ENCODE measurements around the gene RPL37A. TPM values are rescaled to one million over a fixed set of nuclear protein-coding genes. Genes with fewer than 3 reads are reported as not detected.
"Not testable (repeated sequence)": the region's sequence is repeated elsewhere in the genome, so short reads cannot be mapped to it uniquely, and the experiment has no call there.

The RPL37A gene
- total RNA-seq, 2 donors from 2014 or later = 452 to 1,069 TPM

DNA sequence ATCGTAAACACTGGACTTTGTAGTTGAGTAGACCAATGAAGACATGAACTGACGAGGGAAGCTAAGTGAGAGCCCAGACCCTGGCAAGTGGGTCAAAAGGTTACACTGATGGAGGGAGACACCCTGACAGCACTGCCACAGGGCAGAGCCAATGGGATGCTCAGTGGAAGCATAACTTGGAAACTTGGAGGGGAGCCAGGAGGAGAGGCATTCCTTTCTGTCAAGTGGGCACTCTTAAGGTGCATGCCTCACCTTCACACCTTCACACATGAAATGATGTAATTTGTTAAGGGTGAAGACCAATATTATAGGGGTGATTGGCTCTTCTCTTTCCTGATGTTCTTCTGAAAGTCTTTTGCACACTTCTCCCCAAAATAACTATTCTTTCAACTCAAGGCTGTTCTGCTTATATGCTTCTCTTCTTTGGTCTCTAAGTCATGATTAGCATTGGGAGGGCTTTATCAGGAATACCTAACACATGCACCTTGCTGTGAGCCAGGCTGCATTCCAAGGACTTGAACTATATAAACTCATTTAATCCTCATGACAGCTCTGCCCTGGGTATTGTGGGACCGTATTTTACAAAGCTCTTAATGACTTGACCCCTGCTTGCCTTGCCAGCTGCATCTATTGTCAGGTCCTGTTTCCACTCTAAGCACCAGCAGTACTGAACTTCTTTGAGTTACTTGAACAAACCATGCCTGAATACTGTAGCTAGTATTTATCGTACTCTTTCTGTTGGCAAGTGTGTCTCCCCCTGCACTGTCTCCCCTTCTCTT lies 19.0 kb downstream of the RPL37A start:
- no peak overlapping the region for H3K4me3 ChIP-seq
- H3K4me1 ChIP-seq = no peaks in the 10 kb centered on the region
- H3K27me3 ChIP-seq = no peaks in the 10 kb centered on the region
- intact Hi-C loops (cut with DNase I) = loop anchor here (5.0 kb wide), 1 partner anchor 150 kb away; no protein-coding TSS in a partner anchor
- WGBS, 2 donors = 79 to 85% methylated on average over 4 of the region's 4 CpGs
- H3K36me3 ChIP-seq (replicated peaks in 1 of 2; ENCODE audit: insufficient read depth in 1 of 2, low read depth in 2 of 2) = no peaks in the 10 kb centered on the region
- ATAC-seq (no peak), DNase-seq (no peak)
- H3K9me3 ChIP-seq = no peaks in the 10 kb centered on the region
- TF ChIP-seq, protein P1, sequence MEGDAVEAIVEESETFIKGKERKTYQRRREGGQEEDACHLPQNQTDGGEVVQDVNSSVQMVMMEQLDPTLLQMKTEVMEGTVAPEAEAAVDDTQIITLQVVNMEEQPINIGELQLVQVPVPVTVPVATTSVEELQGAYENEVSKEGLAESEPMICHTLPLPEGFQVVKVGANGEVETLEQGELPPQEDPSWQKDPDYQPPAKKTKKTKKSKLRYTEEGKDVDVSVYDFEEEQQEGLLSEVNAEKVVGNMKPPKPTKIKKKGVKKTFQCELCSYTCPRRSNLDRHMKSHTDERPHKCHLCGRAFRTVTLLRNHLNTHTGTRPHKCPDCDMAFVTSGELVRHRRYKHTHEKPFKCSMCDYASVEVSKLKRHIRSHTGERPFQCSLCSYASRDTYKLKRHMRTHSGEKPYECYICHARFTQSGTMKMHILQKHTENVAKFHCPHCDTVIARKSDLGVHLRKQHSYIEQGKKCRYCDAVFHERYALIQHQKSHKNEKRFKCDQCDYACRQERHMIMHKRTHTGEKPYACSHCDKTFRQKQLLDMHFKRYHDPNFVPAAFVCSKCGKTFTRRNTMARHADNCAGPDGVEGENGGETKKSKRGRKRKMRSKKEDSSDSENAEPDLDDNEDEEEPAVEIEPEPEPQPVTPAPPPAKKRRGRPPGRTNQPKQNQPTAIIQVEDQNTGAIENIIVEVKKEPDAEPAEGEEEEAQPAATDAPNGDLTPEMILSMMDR (IDR thresholded peaks at IDR 0.05) = no peak
- TF ChIP-seq POLR2A (IDR thresholded peaks at IDR 0.05) = no peak
- no peak overlapping the region for H3K27ac ChIP-seq

DNA sequence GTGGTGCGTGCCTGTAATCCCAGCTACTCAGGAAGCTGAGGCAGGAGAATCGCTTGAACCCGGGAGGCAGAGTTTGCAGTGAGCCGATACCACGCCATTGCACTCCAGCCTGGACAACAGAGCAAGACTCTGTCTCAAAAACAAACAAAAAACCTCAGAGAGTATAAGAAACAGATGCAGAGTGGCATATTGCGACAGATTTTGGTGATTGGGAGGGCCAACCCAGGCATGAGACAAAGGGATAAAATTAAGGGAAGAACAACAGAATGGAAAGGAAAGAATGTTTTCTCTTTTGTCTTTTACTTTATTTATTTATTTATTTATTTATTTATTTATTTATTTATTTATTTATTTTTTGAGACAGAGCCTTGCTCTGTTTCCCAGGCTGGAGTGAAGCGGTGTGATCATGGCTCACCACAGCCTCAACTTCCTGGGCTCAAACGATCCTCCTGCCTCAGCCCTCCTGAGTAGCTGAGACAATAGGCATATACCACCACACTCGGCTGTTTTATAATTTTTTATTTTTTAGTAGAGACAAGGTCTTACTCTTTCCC lies 20.0 kb downstream of the RPL37A start:
- ATAC-seq; H3K9me3 ChIP-seq; DNase-seq; H3K27me3 ChIP-seq; H3K27ac ChIP-seq; H3K4me3 ChIP-seq; H3K36me3 ChIP-seq (replicated peaks in 1 of 2; ENCODE audit: insufficient read depth in 1 of 2, low read depth in 2 of 2); H3K4me1 ChIP-seq: not testable (repeated sequence)
- 81% methylated on average over 9 of the region's 9 CpGs for WGBS, 2 donors
- intact Hi-C loops (cut with DNase I) = loop anchor here (5.0 kb wide), 1 partner anchor 149 kb away; no protein-coding TSS in a partner anchor

DNA sequence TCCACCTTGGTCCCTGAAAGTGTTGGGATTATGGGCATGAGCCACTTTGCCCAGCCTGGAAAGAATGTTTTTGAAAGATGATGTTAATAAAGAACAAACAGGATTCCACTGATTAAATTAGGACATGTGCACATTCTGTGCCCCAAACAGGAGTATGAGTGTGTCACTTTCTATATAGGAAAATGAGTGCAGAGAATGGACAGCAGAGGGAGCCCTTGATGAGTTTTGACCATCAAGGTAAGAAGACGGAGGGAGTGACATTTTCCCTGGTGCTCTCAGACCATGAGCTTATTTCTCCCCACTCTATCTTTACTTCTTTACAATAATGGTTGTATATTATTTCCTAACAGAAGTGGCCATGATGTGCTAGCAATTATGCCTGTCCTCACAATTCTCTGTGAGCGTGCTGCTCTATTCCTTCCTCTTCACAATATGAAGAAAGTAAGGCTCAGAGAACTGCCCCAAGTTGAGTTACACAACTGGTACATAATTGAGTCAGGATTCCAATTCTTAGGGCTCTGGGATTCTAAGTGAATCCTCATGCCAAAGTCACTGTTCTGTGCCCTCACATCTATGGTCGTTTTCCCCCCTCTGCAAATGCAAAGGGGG lies 20.6 kb downstream of the RPL37A start:
- no peak for TF ChIP-seq POLR2A (IDR thresholded peaks at IDR 0.05)
- TF ChIP-seq, protein P1 (IDR thresholded peaks at IDR 0.05) = peak; percentile 32 to 88 (median 83)
- Histone ChIP-seq H3K27me3 (no peaks in the 10 kb centered on the region), H3K9me3 (no peaks in the 10 kb centered on the region), H3K36me3 (replicated peaks in 1 of 2; ENCODE audit: insufficient read depth in 1 of 2, low read depth in 2 of 2) (no peaks in the 10 kb centered on the region), H3K4me3 (no peak overlapping the region), H3K4me1 (no peaks in the 10 kb centered on the region), H3K27ac (no peak overlapping the region)
- ATAC-seq (peak; percentile 94), DNase-seq (peak; percentile 81 to 89 (median 82))
- intact Hi-C loops (cut with DNase I) = loop anchor here (5.0 kb wide), 1 partner anchor 148 kb away; no protein-coding TSS in a partner anchor
- 53 to 59% methylated on average over 3 of the region's 3 CpGs for WGBS, 2 donors

DNA sequence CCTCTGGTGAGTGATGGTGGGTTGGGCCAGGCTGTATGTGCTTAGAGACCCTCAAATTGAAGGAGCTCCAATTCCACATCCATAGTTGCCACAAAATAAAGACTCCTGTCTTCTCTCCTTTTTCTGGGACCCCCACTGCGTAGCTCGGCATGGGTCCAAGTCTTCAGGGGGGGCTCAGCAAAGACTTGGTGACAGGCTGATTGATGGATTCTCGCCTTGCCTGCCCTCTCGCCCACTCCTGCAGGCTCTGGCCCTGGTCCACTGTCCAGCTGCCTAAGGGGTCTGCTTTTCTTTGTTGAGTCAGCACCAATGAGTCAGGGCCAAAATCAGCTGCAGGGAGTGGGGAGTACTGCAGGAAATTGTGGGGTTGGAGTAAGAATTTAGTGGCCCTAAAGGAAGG lies 21.5 kb downstream of the RPL37A start:
- TF ChIP-seq, protein P1 (IDR thresholded peaks at IDR 0.05) = no peak
- TF ChIP-seq POLR2A (IDR thresholded peaks at IDR 0.05) = no peak
- H3K27ac ChIP-seq = no peak overlapping the region
- no peaks in the 10 kb centered on the region for H3K4me1 ChIP-seq
- H3K27me3 ChIP-seq = no peaks in the 10 kb centered on the region
- no peaks in the 10 kb centered on the region for H3K9me3 ChIP-seq
- ATAC-seq = no peak
- no peak overlapping the region for H3K4me3 ChIP-seq
- H3K36me3 ChIP-seq (replicated peaks in 1 of 2; ENCODE audit: insufficient read depth in 1 of 2, low read depth in 2 of 2) = no peaks in the 10 kb centered on the region
- intact Hi-C loops (cut with DNase I) = no loop called here
- WGBS, 2 donors = 75 to 100% methylated on average over 1 to 4 of the region's 4 CpGs
- DNase-seq = no peak

DNA sequence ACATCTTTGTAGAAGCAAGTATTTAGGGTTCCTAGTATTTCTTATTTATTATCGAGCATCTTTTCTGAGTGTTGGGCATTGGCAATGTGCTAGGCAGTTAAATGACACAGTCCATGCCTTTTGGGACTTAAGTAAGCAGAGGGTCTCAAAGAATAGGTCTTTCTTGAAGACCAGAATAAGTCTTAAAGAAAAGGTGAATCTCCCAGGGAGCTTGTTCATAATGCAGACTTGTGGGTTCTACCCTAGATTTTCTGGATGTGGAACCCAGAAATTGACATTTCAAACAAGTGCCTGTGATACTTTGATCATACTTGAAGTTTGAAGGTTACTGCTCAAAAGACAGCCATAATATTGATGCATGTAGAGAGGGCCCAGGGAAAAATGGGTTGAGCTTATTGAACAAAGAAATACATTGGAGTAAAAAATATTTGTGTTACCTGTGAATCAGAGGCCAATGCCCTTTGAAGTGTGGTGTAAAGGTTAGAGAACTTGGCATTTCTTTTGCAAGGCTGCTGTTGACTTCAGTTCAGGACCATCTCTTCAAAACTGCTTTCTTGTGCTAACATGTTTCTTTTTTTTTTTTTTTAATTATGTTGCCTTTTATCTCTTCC lies 24.4 kb downstream of the RPL37A start:
- TF ChIP-seq, protein P1 (IDR thresholded peaks at IDR 0.05) = no peak
- no peak for TF ChIP-seq POLR2A (IDR thresholded peaks at IDR 0.05)
- DNase-seq (no peak), ATAC-seq (no peak)
- Histone ChIP-seq H3K9me3 (no peaks in the 10 kb centered on the region), H3K27me3 (no peaks in the 10 kb centered on the region), H3K4me3 (no peak overlapping the region), H3K36me3 (replicated peaks in 1 of 2; ENCODE audit: insufficient read depth in 1 of 2, low read depth in 2 of 2) (no peaks in the 10 kb centered on the region), H3K27ac (no peak overlapping the region), H3K4me1 (no peaks in the 10 kb centered on the region)
- intact Hi-C loops (cut with DNase I) = no loop called here
- 83 to 90% methylated on average over 1 of the region's 1 CpG for WGBS, 2 donors
